ENCODE results near the gene PLEKHA3. TPM values are rescaled to one million over a fixed set of nuclear protein-coding genes. Genes with fewer than 3 reads are reported as not detected.

PLEKHA3 gene
- total RNA-seq = 22.0 and 23.2 TPM in 2 replicates
- long read RNA-seq, partial matches to known transcripts = 1 of 2 reads
- long read RNA-seq, other reads (novel, unspliced or antisense) = 1 of 2 reads

GRCh38 chr2:178480227-178481181, at the start of gene PLEKHA3:
TSS of gene PLEKHA3 (plus strand) at chr2:178480457. CDS start at chr2:178480870, 413 bp downstream.
- H3K4me1 Mint-ChIP-seq = peaks cover 56% of the 10 kb centered on the region
- DNase-seq (ENCODE audit: low read depth, low spot score) = peak; percentile 85
- no peaks in the 10 kb centered on the region for H3K36me3 Mint-ChIP-seq (ENCODE audit: low read depth)
- H3K27me3 Mint-ChIP-seq (ENCODE audit: low read depth) = no peaks in the 10 kb centered on the region
- TF ChIP-seq CTCF (conservative IDR thresholded peaks at IDR 0.05) = no peak
- peak within 1 kb of the TSS; percentile 98 for H3K27ac Mint-ChIP-seq (ENCODE audit: unreplicated experiment)
- H3K9me3 Mint-ChIP-seq = no peaks in the 10 kb centered on the region
- H3K4me3 Mint-ChIP-seq = peak within 1 kb of the TSS; percentile 98

DNA sequence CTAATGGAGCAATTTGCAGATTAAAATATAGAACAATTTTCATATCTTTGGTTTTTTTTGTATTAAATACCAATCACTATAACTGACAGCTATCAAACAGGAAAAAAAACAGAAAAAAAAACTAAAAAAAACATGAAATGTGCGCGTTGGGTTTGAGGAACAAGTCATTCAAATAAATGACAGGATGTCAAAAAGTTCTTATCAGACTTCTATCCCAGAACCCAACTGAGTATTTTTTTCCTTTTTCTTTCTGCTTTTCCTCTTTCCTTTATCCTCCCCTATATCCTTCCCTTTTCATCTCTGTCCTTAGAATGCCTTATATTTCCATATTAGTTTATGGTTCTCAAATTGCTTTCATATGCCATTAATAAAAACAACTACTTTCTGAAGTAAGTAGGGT, 43.6 kb upstream of the PLEKHA3 start:
- DNase-seq (ENCODE audit: low read depth, low spot score) = no peak
- H3K4me3 Mint-ChIP-seq = no peak overlapping the region
- peaks cover 17% of the 10 kb centered on the region for H3K36me3 Mint-ChIP-seq (ENCODE audit: low read depth)
- no peak overlapping the region for H3K27ac Mint-ChIP-seq (ENCODE audit: unreplicated experiment)
- H3K27me3 Mint-ChIP-seq (ENCODE audit: low read depth) = no peaks in the 10 kb centered on the region
- TF ChIP-seq CTCF (conservative IDR thresholded peaks at IDR 0.05) = no peak
- no peaks in the 10 kb centered on the region for H3K9me3 Mint-ChIP-seq
- H3K4me1 Mint-ChIP-seq = no peaks in the 10 kb centered on the region

- no peaks in the 10 kb centered on the region for H3K4me1 Mint-ChIP-seq
- no peaks in the 10 kb centered on the region for H3K27me3 Mint-ChIP-seq (ENCODE audit: low read depth)
- H3K4me3 Mint-ChIP-seq = no peak overlapping the region
- no peaks in the 10 kb centered on the region for H3K9me3 Mint-ChIP-seq
- no peak for TF ChIP-seq CTCF (conservative IDR thresholded peaks at IDR 0.05)
- peaks cover 14% of the 10 kb centered on the region for H3K36me3 Mint-ChIP-seq (ENCODE audit: low read depth)
- DNase-seq (ENCODE audit: low read depth, low spot score) = no peak
- H3K27ac Mint-ChIP-seq (ENCODE audit: unreplicated experiment) = no peak overlapping the region
Observed at GRCh38 chr2:178441426-178441825, 38.8 kb upstream of the PLEKHA3 start.

GRCh38 chr2:178448968-178449661, 31.1 kb upstream of the PLEKHA3 start:
- TF ChIP-seq CTCF (conservative IDR thresholded peaks at IDR 0.05) = no peak
- Mint-ChIP-seq H3K9me3 (no peaks in the 10 kb centered on the region), H3K4me3 (peak overlapping the region; percentile 95), H3K27ac (ENCODE audit: unreplicated experiment) (no peak overlapping the region), H3K27me3 (ENCODE audit: low read depth) (no peaks in the 10 kb centered on the region), H3K4me1 (peaks cover 35% of the 10 kb centered on the region), H3K36me3 (ENCODE audit: low read depth) (peaks cover 15% of the 10 kb centered on the region)
- no peak for DNase-seq (ENCODE audit: low read depth, low spot score)

GRCh38 chr2:178449700-178450523, 30.3 kb upstream of the PLEKHA3 start:
- Mint-ChIP-seq H3K36me3 (ENCODE audit: low read depth) (peaks cover 14% of the 10 kb centered on the region), H3K27ac (ENCODE audit: unreplicated experiment) (peak overlapping the region; percentile 62)
- TF ChIP-seq CTCF (conservative IDR thresholded peaks at IDR 0.05) = no peak

More at GRCh38 chr2:178449700-178450523, 30.3 kb upstream of the PLEKHA3 start:
- DNase-seq (ENCODE audit: low read depth, low spot score) = no peak
- no peaks in the 10 kb centered on the region for H3K9me3 Mint-ChIP-seq
- peaks cover 35% of the 10 kb centered on the region for H3K4me1 Mint-ChIP-seq
- no peaks in the 10 kb centered on the region for H3K27me3 Mint-ChIP-seq (ENCODE audit: low read depth)
- peak overlapping the region; percentile 95 for H3K4me3 Mint-ChIP-seq

Measured in neural crest cell (in vitro differentiated cells).